NCI-H524 treated with DMSO at 0.1 percent for 48 hours (cell line): ENCODE measurements around the gene LRRN4.

ENCODE experiments used
- DNase-seq: peaks from one replicate; lab custom pipeline; 2025; lab: John Stamatoyannopoulos, UW

Gene LRRN4

GRCh38 chr20:6053776-6054688 is at the start of gene LRRN4:
Gene LRRN4 (minus strand): TSS chr20:6054060. CDS start chr20:6052799, 1,261 bp downstream.
- peak; percentile 35 for DNase-seq

DNA sequence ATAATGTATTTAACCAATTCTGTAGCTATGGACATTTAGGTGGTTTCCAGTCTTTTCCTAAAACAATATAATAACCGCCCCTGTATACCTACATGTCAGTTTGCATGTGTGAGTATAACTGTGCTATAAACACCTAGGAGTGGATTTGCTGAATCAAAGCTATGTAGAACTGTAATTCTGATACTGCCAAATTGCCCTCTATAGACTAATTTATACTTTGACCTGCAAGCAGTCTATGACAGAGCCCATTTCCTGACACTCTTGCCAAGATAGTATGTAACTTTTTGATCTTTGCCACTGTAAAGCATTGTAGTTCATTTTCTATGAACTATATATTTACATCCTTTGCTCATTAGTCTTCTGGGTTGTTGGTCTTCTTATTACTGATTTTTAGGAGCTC is 49.4 kb upstream of the LRRN4 start:
- no peak for DNase-seq

- DNase-seq = no peak
Measured at GRCh38 chr20:6101346-6101745, 47.5 kb upstream of the LRRN4 start.

GRCh38 chr20:6100246-6100645 is 46.4 kb upstream of the LRRN4 start:
- no peak for DNase-seq

DNA sequence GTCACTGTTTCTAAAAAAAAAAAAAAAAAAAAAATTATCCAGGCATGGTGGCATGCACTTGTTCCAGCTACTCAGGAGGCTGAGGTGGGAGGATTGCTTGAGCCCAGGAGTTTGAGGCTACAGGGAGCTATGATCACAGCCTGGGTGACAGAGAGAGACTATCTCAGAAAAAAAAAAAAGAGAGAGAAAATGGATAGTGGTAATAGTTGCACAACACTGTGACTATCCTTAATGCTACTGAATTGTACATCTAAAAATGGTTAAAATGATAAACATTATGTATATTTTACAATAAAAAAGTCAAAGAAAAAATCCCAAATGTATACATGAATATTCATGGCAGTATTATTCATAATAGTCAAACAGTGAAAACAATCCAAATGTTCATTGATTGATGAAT is 46.0 kb upstream of the LRRN4 start:
- no peak for DNase-seq

- DNase-seq = no peak
Measured at GRCh38 chr20:6095409-6095808, 41.5 kb upstream of the LRRN4 start.

- no peak for DNase-seq
Measured at GRCh38 chr20:6094565-6094964, 40.7 kb upstream of the LRRN4 start.

DNA sequence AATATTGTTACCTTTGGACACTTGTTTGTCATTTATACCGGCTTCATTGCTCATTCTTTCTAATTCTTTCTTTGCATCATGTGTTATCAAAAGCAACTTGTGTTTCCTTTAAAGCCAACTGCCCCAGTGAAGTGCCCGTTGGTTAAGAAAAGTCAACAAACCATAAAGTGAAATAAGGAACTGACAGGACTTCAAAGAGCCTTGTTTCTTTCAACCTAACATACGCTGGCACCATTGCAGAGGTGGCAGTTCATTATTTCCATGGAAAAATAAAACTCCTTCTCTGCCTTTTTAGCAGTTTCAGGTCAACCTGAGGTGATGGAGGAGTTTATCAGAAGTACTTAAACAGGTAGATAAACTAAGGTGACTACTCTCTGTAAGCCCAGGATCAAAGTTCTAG is 40.2 kb upstream of the LRRN4 start:
- DNase-seq = no peak

DNA sequence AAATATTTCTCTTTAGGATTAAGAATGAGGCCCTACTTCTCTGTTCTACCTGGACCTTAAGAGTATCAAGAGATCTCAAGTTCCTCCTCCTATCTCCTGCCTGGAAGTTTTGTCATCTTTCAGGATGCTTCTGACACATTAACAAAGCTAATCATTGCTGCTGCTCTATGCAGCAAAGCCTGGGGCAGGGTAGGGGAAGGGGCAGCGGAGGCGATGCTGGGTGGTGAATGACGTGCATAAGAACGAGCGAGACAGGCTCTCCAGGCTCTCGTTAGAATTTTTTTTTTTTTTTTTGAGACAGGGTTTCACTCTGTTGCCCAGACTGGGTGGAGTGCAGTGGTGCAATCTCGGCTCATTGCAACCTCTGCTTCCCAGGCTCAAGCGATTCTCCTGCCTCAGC is 37.8 kb upstream of the LRRN4 start:
- no peak for DNase-seq

DNA sequence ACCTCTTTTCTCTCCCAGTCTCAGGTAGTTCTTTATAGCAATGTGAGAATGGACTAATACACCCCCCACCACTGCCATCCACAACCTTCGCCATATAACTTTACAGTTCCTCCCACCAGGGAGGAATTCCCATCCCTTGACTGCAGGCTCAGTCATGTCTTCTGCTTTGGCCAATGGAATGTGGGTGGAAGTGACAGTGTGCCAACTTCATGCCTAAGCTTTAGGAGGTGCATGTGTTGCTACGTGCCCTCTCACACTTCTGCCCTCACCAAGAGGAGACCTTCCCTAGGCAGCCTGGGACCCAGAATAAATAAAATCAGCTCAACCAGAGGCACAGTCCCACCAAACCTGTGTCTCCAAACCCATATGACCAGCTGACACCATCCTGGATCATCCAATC is 33.0 kb upstream of the LRRN4 start:
- no peak for DNase-seq

GRCh38 chr20:6083926-6084325 is 30.1 kb upstream of the LRRN4 start:
- no peak for DNase-seq

- DNase-seq = no peak
Measured at GRCh38 chr20:6081236-6081635, 27.4 kb upstream of the LRRN4 start.

DNA sequence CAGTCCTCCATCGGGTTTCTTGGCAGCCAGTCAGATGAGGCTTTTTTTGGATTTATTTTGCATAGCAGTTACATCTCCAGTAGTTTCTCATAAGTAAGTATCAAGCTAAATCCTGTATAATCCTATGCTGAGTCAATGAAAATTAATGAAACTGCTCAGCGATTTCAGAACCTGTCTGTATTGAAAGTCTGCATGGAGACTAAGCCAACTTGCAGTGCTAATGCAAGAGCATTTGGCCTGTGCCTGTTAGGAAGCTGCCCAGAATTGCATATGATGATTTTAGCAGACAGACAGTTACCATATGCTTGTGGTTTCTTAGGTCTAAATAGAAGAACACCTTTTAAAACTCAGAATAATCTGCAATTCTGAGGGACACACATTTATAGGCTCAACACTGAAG is 25.2 kb upstream of the LRRN4 start:
- no peak for DNase-seq

DNA sequence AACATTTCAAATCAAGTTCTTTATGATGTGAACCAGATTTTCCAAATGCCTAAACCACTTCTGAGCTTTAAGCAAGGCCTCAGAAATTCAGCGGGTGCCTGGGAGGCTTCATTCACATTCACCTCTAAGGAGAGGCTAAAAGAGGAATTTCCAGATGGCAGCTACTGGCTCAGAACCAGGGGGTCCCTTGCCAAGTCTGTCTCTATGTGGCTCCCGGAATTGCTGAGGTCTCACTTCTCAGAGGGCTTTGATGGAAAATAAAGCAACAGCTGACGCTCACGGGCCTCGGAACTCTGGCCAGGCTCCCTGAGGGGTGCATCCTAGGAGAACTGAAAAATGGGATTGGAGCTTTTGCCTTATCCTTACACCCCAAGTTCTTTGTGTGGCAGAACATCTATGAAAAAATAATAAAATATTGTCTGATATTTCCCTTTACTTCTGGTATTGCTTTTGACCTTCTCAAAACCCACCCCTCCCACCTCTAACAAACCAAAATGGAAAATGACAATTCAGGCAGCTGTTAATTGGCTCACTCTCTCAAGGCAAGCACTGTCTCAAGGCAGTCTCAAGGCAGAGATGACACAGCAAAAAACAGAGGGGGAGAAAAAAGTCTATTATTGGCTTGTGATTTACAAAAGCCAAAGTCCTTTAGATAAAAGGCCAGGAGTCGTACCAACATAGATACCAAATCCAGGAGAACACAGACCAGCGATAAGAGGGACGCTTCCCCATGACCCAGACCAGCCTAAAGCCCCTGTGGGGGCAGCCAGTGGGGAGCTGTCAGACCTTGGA is 21.8 kb upstream of the LRRN4 start:
- DNase-seq = no peak

GRCh38 chr20:6074784-6075183 is 20.9 kb upstream of the LRRN4 start:
- DNase-seq = no peak

- no peak for DNase-seq
Measured at GRCh38 chr20:6074145-6074561, 20.3 kb upstream of the LRRN4 start.

GRCh38 chr20:6070829-6071695 is 17.2 kb upstream of the LRRN4 start:
- DNase-seq = no peak

DNA sequence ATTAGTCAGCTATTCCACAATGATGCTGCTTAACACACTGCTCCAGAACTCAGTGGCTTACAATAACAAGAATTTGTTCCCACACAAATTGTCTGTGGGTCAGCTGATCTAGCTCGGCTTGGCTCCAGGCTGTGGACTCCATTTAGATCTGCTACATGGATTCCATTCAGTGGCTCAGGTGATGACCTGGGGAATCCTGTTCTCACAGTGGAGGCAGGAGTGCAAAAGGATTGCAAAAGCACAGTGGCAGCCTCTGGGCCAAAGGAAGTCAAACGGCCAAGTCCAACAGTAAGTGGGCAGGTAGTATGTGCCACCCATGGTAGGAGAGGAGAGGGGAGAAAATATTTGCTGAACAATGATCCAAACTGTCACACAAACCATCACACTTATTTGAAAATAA is 15.8 kb upstream of the LRRN4 start:
- DNase-seq = no peak

DNA sequence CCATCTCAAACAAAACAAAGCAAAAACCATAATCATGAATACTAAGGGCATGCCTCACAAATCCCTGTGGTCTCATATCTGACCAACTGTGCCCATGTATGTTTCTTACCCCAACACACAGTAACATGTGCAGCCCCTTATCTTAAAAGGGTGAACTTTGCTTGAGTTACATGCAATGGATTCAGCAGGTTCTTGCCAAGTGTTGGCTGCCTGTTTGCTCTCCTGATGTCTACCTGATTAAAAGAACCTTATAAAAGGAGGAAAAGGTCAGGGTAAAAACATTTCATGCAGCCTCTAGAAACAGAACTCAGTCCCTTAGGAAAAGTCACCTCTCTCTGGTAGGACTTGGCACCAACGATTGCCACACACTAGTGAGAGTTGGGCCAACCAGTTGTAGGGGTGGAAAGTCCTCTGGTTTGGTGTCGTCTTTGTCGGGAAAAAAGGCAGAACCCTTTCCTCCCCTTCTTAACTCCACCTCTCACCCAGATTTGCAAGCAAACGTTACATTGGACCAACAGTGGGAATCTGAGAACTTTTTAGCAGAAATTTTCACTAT is 14.0 kb upstream of the LRRN4 start:
- no peak for DNase-seq

DNA sequence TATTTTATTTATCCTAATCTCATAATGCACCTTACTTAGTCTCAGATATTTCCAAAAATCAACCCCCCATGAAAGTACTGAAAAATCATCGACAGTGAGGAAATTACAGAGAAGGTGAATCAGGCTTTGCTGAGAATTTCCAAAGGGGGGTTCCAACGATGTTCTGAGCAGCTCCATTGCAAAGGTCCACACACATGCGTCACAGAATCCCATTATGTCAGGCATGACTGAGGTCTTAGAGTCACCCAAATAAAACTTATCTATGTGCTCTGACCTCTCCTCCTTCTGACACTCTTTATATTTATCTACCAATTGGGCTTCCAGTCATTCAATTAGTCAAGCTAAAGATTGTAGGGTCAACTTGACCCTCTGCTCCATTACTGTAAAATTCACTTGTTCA is 12.7 kb upstream of the LRRN4 start:
- no peak for DNase-seq

- no peak for DNase-seq
Measured at GRCh38 chr20:6061544-6061943, 7.7 kb upstream of the LRRN4 start.

- no peak for DNase-seq
Measured at GRCh38 chr20:6060213-6060612, 6.4 kb upstream of the LRRN4 start.
